Activated T-cell treated with anti-CD3 and anti-CD28 coated beads, Interleukin-2, amount 50 U/mL, for 24 hours (primary cell): ENCODE data around the gene CALN1.
"Not testable (repeated sequence)": the region's sequence is repeated elsewhere in the genome, so short reads cannot be mapped to it uniquely, and the experiment has no call there.

Experiments
- DNase-seq: peaks from one replicate; pipeline ENCODE4 v3.0.0-alpha.2; 2020
- H3K27ac Mint-ChIP-seq: 2 replicates; pipeline ENCODE4 v1.8.0; 2020; ENCODE audit warnings: mild to moderate bottlenecking, mixed read lengths
- H3K27me3 Mint-ChIP-seq: 2 replicates; pipeline ENCODE4 v1.8.0; 2020; ENCODE audit warnings: mixed read lengths
- H3K36me3 Mint-ChIP-seq: 2 replicates; pipeline ENCODE4 v1.8.0; 2020; ENCODE audit warnings: low read depth, mixed read lengths
- H3K4me1 Mint-ChIP-seq: 2 replicates; pipeline ENCODE4 v1.8.0; 2020; ENCODE audit warnings: low read depth, mixed read lengths
- H3K4me3 Mint-ChIP-seq: 2 replicates; pipeline ENCODE4 v1.8.0; 2020; ENCODE audit warnings: mild to moderate bottlenecking, moderate library complexity, mixed read lengths
- H3K9me3 Mint-ChIP-seq: 2 replicates; pipeline ENCODE4 v1.8.0; 2020; ENCODE audit warnings: mixed read lengths

The CALN1 gene

DNA sequence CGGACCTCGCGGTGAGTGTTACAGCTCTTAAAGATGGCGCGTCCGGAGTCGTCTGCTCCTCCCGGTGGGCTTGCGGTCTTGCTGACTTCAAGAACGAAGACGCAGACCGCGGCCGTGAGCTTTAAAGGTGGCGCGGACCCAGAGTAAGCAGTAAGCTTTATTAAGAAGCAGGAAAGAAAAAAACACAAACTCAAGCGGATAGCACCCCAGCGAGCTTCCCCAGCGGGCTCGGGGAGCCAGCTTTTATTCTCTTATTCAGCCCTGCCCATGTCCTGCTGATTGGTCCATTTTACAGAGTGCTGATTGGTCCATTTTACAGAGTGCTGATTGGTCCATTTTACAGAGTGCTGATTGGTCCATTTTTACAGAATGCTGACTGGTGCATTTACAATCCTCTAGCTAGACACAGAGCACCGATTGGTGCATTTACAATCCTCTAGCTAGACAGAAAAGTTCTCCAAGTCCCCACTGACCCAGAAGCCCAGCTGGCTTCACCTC lies at the start of gene CALN1:
Gene CALN1 (minus strand): TSS at position 218 of the 498 bp plus-strand sequence.
- H3K27me3 Mint-ChIP-seq, H3K9me3 Mint-ChIP-seq: not testable (repeated sequence)

DNA sequence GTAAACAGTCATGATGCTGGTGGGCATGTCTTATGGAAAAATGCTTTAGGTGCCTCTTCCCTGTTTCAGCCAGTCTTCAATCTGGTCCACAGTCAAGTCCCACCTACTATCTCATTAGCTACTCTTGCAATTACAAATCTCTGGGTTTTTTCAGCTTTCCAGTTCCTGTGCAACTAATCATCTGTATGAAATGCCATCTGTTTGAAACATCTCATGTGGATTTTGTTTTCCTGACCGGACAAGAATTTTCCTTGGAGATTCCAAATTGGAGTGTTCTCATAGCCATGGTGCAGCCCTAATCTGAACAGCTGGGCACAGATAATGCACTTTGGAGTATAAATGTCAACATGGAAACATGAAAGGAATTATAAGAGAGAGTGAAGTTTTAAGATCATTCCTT lies 41.3 kb upstream of the CALN1 start:
- Mint-ChIP-seq H3K27me3 (no peaks in the 10 kb centered on the region), H3K4me3 (no peak overlapping the region), H3K9me3 (no peaks in the 10 kb centered on the region), H3K4me1 (no peaks in the 10 kb centered on the region), H3K36me3 (no peaks in the 10 kb centered on the region), H3K27ac (no peak overlapping the region)
- no peak for DNase-seq

More for the DNA sequence above, at the start of gene CALN1:
- H3K4me1 Mint-ChIP-seq, DNase-seq, H3K36me3 Mint-ChIP-seq, H3K27ac Mint-ChIP-seq, H3K4me3 Mint-ChIP-seq: not testable (repeated sequence)

DNA sequence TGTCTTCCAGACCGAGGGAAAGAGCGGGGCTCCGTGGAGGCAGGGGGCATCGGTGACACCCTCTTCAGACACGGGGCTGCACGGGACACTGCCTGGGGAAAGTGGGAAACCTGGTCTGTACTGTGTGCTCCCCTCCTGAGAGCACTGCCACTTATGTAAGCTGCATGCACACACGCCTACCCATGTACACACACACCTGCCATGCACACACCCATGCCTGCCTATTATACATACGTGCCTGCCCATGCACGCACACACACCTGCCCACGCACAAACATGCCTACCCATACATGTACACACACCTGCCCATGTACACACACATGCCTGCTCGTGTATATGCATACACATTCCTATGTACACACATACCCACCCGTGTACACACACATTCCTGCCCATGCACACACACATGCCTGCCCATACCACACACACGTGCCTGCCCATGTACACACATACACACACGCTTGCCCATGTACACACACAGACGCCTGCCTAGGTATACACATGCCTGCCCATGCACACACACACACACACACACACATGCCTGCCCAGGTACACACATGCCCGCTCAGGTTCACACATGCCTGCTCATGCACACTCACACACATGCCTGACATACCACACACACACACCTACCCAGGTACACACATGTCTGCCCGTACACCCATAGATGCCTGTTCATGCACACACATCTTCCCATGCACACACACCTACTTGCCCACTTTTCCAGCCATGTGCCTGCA lies 35.5 kb upstream of the CALN1 start:
- Mint-ChIP-seq H3K4me1 (no peaks in the 10 kb centered on the region), H3K36me3 (no peaks in the 10 kb centered on the region), H3K27ac (no peak overlapping the region), H3K4me3 (no peak overlapping the region), H3K27me3 (peaks cover 11% of the 10 kb centered on the region), H3K9me3 (no peaks in the 10 kb centered on the region)
- DNase-seq = no peak

DNA sequence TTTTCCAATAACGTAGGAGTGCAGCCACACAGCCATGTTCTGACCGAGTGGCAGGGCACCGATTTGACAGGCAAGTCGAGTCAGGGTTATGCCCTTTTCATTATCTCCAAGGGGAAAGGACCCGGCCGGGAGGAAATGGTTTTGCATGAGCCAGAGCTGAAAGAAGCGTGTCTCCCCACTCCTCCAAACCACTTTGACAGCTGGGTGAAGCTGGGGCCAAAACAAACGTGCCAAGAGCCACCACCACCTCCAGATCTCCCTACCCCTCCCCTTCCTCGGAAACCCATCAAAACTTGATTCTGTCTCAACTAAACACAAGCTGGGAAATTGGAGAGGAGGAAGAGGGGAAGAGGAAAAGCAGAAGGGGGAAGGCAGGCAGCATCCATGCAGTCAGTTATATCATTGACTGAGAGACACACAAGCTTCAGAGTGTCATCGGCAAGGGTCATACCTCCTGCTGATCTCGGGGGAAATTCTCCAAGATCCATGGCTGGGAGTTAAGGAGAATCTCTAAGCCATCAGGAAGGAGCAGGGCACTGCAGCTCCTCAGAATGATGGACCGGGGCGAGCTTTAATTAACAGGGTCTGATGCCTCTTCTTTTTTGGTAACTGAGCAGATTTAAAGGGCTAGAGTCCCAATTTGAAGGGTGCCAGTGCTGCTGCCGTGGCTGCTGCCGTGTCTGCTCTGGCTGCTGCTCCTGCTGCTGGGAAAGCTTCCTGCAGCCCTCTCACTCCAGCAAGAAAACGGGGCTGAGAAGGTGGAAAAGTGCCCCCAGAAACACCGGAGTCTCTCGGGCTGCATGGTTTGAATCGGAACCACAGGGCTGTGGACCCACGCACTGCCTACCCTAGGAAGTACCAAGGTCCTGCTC lies 34.7 kb upstream of the CALN1 start:
- Mint-ChIP-seq H3K9me3 (no peaks in the 10 kb centered on the region), H3K27me3 (peaks cover 11% of the 10 kb centered on the region), H3K36me3 (no peaks in the 10 kb centered on the region), H3K27ac (no peak overlapping the region), H3K4me3 (no peak overlapping the region), H3K4me1 (no peaks in the 10 kb centered on the region)
- DNase-seq = no peak

DNA sequence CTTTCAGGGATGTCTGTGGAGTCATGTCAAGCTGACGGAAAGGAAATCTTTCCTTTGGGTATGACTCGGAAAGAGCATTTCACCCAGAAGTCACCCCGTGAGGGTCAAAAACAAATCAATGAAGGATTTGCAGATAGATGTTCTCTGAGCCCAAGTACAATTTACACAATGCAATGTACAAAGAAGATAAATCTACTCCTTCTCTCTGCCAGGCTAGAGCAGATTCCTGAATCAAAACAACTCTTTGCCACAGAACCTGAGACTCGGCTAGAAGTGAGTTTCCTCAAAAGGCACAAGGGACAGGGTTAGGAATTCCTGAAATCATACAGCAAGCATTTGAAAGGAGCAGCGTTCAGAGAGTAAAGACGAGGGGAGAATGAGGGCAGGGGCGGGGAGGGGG lies 34.0 kb upstream of the CALN1 start:
- peaks cover 11% of the 10 kb centered on the region for H3K27me3 Mint-ChIP-seq
- no peaks in the 10 kb centered on the region for H3K9me3 Mint-ChIP-seq
- DNase-seq = no peak
- no peaks in the 10 kb centered on the region for H3K4me1 Mint-ChIP-seq
- no peaks in the 10 kb centered on the region for H3K36me3 Mint-ChIP-seq
- no peak overlapping the region for H3K4me3 Mint-ChIP-seq
- H3K27ac Mint-ChIP-seq = no peak overlapping the region

DNA sequence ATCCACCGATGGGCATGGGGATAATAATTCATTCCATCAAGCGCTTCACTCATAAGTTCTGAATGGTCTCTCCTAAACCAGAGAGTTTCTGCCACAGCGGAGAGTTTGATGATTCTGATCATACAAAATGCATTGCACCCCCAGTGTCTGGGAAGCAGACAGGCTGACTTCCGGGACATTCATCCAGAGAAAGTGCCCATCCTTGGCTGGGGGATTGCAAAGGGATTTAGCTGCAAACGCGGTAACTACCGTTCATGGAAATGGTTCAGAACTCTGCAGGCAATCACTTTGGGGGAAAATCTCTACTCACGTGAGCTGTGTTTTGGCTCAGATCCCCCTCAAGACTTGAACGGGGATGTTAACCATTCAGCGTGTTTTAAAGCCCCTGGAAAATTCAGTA lies 33.4 kb upstream of the CALN1 start:
- peaks cover 11% of the 10 kb centered on the region for H3K27me3 Mint-ChIP-seq
- H3K4me1 Mint-ChIP-seq = no peaks in the 10 kb centered on the region
- no peaks in the 10 kb centered on the region for H3K9me3 Mint-ChIP-seq
- no peak overlapping the region for H3K27ac Mint-ChIP-seq
- no peaks in the 10 kb centered on the region for H3K36me3 Mint-ChIP-seq
- no peak for DNase-seq
- no peak overlapping the region for H3K4me3 Mint-ChIP-seq

DNA sequence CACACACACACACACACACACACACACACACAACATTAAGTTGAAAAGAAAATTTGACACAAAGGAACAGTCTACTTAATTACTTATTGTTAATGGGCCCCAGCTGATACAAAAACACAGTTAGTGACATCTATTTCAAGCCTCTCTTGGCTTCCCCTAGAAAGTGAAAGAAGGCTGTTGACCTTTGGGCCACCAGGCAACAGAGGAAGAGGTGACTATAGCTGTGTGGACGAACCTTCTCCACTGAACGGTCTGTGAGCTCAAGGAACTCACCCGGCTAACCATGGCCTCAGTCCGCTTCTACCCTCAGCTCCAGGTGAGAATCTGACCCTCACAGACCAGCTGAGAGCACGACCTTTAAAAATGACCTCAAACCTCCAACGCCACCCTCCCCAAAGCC lies 32.9 kb upstream of the CALN1 start:
- Mint-ChIP-seq H3K9me3 (no peaks in the 10 kb centered on the region), H3K36me3 (no peaks in the 10 kb centered on the region), H3K27me3 (peaks cover 11% of the 10 kb centered on the region), H3K27ac (no peak overlapping the region), H3K4me1 (no peaks in the 10 kb centered on the region), H3K4me3 (no peak overlapping the region)
- DNase-seq = no peak

DNA sequence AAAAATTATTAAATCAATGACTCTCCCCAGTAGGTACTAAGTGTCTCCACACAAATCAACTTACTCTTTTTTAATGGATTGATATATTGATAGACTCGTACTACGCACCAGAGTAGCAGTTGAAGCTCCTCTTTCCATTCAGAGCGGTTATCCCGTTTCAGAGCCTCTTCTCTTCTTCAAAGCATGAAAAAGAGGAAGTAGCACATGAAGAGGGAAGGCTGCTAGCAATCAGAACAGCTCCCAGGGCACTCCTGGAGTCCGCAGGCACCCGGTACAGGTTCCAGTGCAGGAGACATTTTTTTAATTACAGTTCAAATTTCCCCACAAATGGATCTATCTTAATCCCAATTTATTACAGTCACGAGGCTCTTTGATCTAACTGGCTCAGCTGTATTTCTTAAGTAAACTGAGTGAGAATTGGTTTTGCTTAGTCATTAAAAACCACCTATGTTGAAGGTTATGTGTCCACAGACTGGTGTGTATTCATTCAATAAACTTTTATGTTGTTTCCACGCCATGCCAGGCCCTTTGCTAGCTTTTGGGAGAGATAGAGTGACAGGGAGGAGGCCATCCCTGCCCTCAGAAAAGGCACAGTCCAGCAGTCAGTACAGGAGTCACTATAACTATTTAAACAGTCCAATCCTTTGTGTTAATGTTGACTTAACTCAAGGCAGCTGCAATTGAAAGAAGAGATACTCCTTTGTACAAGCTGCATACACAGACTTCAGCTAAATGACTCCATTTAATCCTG lies 32.1 kb upstream of the CALN1 start:
- no peak for DNase-seq
- Mint-ChIP-seq H3K36me3 (no peaks in the 10 kb centered on the region), H3K9me3 (no peaks in the 10 kb centered on the region), H3K4me3 (no peak overlapping the region), H3K27me3 (peaks cover 11% of the 10 kb centered on the region), H3K4me1 (no peaks in the 10 kb centered on the region), H3K27ac (no peak overlapping the region)

DNA sequence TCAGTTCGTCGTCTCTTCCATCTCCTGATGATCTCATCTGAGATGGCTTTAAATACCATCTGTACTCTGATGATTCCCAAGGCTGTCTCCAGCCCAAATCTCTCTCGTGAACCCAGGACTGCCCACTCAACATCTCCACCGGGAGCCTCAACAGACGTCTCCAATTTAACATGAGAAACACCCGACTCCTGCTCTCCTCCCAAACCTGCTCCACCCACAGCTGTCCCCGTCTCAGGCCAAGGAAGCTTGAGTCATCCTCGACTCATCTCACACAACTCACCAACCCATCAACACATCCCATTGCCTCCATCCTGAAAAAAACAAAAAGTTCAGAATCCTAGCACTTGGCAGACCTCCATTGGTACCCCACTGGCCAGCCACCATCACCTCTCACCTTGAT lies 29.7 kb upstream of the CALN1 start:
- H3K27me3 Mint-ChIP-seq = peaks cover 11% of the 10 kb centered on the region
- DNase-seq = no peak

DNA sequence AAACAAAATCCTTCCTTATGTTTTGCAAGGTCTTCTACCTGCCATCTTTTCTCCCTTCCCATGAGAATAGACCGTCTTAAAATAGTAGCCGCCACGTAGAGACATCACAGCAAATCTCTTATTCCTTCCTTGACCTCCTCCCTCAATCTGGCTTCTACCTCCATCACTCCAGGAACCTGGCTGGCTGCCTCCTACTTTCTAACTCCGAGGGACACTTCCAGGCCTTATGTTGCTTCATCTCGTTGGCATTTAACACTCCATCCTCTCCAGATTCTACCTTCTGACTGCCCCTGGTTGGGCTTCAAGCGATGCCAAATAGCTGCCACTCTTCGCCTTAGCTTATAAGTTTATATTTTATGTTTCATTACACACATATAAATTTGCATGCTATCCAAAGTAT lies 26.4 kb upstream of the CALN1 start:
- DNase-seq = no peak
- Mint-ChIP-seq H3K36me3 (no peaks in the 10 kb centered on the region), H3K27me3 (peaks cover 3% of the 10 kb centered on the region), H3K9me3 (no peaks in the 10 kb centered on the region), H3K27ac (no peak overlapping the region), H3K4me3 (no peak overlapping the region), H3K4me1 (no peaks in the 10 kb centered on the region)

More for the DNA sequence above, 29.7 kb upstream of the CALN1 start:
- Mint-ChIP-seq H3K36me3 (no peaks in the 10 kb centered on the region), H3K9me3 (no peaks in the 10 kb centered on the region), H3K4me1 (no peaks in the 10 kb centered on the region), H3K27ac (no peak overlapping the region), H3K4me3 (no peak overlapping the region)

DNA sequence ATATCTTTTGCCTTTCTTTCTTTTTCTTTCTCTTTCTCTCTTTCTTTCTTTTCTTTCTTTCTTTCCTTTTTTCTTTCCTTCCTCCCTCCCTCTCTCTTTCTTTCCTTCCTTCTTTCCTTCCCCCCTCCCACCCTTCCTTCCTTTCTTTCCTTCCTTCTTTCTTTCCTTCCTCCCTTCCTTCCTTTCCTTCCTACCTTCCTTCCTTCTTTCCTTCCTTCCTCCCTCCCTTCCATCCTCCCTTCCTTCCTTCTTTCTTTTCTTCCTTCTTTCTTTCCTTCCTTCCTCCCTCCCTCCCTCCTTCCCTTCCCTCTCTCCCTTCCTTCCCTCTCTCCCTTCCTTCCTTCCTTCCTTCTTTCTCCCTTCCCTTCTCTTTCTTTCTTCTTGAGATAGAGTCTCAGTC lies 25.5 kb upstream of the CALN1 start:
- H3K4me3 Mint-ChIP-seq = no peak overlapping the region
- no peak for DNase-seq
- no peak overlapping the region for H3K27ac Mint-ChIP-seq
- H3K27me3 Mint-ChIP-seq = no peaks in the 10 kb centered on the region
- H3K9me3 Mint-ChIP-seq = no peaks in the 10 kb centered on the region
- H3K4me1 Mint-ChIP-seq = no peaks in the 10 kb centered on the region
- H3K36me3 Mint-ChIP-seq = no peaks in the 10 kb centered on the region

DNA sequence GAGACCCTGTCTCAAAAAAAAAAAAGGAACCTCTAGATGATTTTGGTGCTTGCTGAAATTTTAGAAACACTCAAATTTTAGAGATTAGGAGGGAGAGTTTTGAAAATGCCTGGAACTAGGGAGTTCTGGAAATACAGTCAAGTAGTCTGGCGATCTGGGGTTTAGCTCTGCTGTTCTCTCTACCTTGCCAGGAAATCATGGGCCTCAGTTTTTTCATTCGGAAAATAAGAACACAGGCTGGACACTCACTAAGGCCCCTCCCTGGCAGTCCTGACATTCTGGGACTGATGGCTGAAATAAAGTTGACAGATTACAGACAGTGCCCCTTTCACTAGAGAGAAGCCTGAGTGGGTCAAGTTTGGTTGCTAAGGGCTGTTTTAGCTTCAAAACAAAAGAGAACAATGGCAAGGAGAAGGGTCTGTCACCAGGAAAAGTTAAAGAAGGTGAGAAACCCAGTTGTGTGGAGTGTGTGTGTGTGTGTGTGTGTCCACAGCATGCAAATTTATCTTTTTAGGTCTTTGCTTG lies 25.0 kb upstream of the CALN1 start:
- no peaks in the 10 kb centered on the region for H3K4me1 Mint-ChIP-seq
- no peak overlapping the region for H3K27ac Mint-ChIP-seq
- H3K9me3 Mint-ChIP-seq = no peaks in the 10 kb centered on the region

DNA sequence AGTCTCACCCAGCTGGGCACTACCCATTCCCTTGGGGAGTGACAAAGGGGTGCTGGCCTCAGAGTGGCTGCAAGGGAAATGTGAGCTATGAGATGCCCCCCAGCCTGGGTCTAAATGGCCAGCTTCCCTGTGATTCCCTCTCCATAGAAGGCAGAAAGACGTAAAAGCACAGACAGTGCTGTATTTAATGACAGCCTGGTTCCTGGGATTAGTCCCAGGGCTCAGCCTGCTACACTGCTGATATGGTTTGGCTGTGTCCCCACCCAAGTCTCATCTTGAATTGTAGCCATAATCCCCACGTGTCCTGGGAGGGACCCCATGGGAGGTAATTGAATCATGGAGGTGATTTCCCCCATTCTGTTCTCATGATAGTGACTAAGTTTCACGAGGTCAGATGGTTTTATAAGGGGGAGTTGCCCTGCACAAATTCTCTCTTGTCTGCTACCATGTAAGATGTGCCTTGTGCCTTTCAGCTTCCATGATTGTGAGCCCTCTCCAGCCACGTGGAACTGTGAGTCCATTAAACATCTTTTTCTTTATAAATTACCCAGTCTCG lies 23.9 kb upstream of the CALN1 start:
- H3K36me3 Mint-ChIP-seq = no peaks in the 10 kb centered on the region
- no peaks in the 10 kb centered on the region for H3K4me1 Mint-ChIP-seq
- no peak overlapping the region for H3K4me3 Mint-ChIP-seq
- DNase-seq = no peak
- no peak overlapping the region for H3K27ac Mint-ChIP-seq
- H3K27me3 Mint-ChIP-seq = no peaks in the 10 kb centered on the region
- H3K9me3 Mint-ChIP-seq = no peaks in the 10 kb centered on the region

More for the DNA sequence above, 25.0 kb upstream of the CALN1 start:
- no peaks in the 10 kb centered on the region for H3K36me3 Mint-ChIP-seq
- H3K4me3 Mint-ChIP-seq = no peak overlapping the region
- DNase-seq = no peak
- H3K27me3 Mint-ChIP-seq = no peaks in the 10 kb centered on the region

DNA sequence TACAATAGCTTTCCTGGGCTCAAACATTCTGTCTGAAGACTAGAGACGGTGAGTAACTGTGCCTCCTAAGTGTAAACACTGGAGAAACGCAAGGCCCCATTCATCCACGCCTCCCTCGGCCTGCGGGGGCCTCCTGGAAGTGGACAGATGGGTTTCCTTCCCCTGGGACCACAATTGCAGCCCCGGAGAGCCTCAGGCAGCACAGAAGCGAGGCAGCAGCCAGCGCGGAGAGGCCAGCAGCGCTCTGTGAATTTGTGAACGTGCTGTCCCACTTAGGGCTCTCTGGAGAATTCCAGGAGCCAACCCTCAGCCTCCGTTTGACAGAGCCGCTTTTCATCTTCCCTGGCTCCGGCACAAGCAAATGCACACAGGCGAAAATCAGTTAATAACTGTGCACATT lies 23.2 kb upstream of the CALN1 start:
- Mint-ChIP-seq H3K9me3 (no peaks in the 10 kb centered on the region), H3K27me3 (no peaks in the 10 kb centered on the region), H3K4me3 (no peak overlapping the region), H3K36me3 (no peaks in the 10 kb centered on the region), H3K27ac (no peak overlapping the region), H3K4me1 (no peaks in the 10 kb centered on the region)
- DNase-seq = no peak
